IMR-90 (cell line): ENCODE results near the gene RXFP2. TPM values are rescaled to one million over a fixed set of nuclear protein-coding genes. Genes with fewer than 3 reads are reported as not detected.

ENCODE experiments used
- ATAC-seq: fragments of 200-7000 bp; cut with Tn5 transposase; 2 replicates; pipeline ENCODE4 v1.9.1; 2020; ENCODE audit warnings: low read depth, mild to moderate bottlenecking, moderate library complexity
- BruUV-seq: library from RNA; stranded (reverse); fragments of 400-500 nt; replicated peaks from 2 replicates; lab custom pipeline; 2021; lab: Mats Ljungman, UMichigan
- CTCF ChIA-PET: fragments of 300-600 bp; formaldehyde crosslinking; extraction: SDS; loops from one replicate; lab custom pipeline; 2021; ENCODE audit warnings: antibody characterized with exemption; lab: Yijun Ruan, JAX
- POLR2A ChIA-PET: fragments of 300-600 bp; sonication (Branson Sonifier 250); formaldehyde crosslinking; loops from one replicate; lab custom pipeline; 2022; ENCODE audit warnings: antibody characterized with exemption; ENCODE audit not compliant: unreplicated experiment; lab: Charles Lee
- DNase-seq: peaks from one replicate; pipeline ENCODE4 v3.0.0; 2013
- H2AFZ ChIP-seq: replicated peaks from 2 replicates; pipeline ENCODE3; 2013; ENCODE audit warnings: low read length, mild to moderate bottlenecking; ENCODE audit not compliant: poor library complexity
- H2AK5ac ChIP-seq: 2 replicates; pipeline ENCODE4 v1.6.1; 2013; ENCODE audit warnings: low read depth, low read length, inconsistent platforms
- H2AK9ac ChIP-seq: replicated peaks from 2 replicates; pipeline ENCODE3; 2013; ENCODE audit warnings: mild to moderate bottlenecking, low read depth, low read length, moderate library complexity; ENCODE audit not compliant: poor library complexity
- H2BK120ac ChIP-seq: 2 replicates; pipeline ENCODE4 v1.6.1; 2013; ENCODE audit warnings: low read depth, low read length, inconsistent platforms
- H2BK15ac ChIP-seq: 3 replicates; pipeline ENCODE4 v1.6.1; 2013; ENCODE audit warnings: low read depth, low read length, inconsistent platforms
- H2BK20ac ChIP-seq: 2 replicates; pipeline ENCODE4 v1.6.1; 2013; ENCODE audit warnings: low read depth, mild to moderate bottlenecking, inconsistent platforms, low read length, moderate library complexity
- H2BK5ac ChIP-seq: 2 replicates; pipeline ENCODE4 v1.6.1; 2013; ENCODE audit warnings: mild to moderate bottlenecking, low read depth, low read length, inconsistent platforms; ENCODE audit not compliant: poor library complexity, severe bottlenecking
- H3K14ac ChIP-seq: replicated peaks from 2 replicates; pipeline ENCODE4 v1.6.1; 2013; ENCODE audit warnings: low read depth, low read length, inconsistent platforms
- H3K18ac ChIP-seq: 2 replicates; pipeline ENCODE4 v1.6.1; 2013; ENCODE audit warnings: low read depth, low read length, control low read depth
- H3K23ac ChIP-seq: 2 replicates; pipeline ENCODE4 v1.6.1; 2013; ENCODE audit warnings: low read depth, low read length, inconsistent platforms
- H3K27ac ChIP-seq: 2 replicates; pipeline ENCODE4 v1.5.1; 2013; ENCODE audit warnings: mild to moderate bottlenecking, control low read depth, low read length; ENCODE audit not compliant: insufficient read depth
- H3K27me3 ChIP-seq: 2 replicates; pipeline ENCODE4 v1.6.1; 2013; ENCODE audit warnings: low read length; ENCODE audit not compliant: control insufficient read depth, insufficient read depth
- H3K36me3 ChIP-seq: 2 replicates; pipeline ENCODE4 v1.6.1; 2013; ENCODE audit warnings: low read length, mixed read lengths; ENCODE audit not compliant: control insufficient read depth, insufficient read depth
- H3K4ac ChIP-seq: 2 replicates; pipeline ENCODE4 v1.6.1; 2013; ENCODE audit warnings: low read depth, low read length, inconsistent platforms
- H3K4me1 ChIP-seq: 2 replicates; pipeline ENCODE4 v1.6.1; 2013; ENCODE audit warnings: low read length, mixed read lengths; ENCODE audit not compliant: control insufficient read depth, insufficient read depth
- H3K4me2 ChIP-seq: 2 replicates; pipeline ENCODE4 v1.6.1; 2013; ENCODE audit warnings: low read depth, mild to moderate bottlenecking, control low read depth, low read length, moderate library complexity
- H3K4me3 ChIP-seq: 2 replicates; pipeline ENCODE4 v1.5.1; 2013; ENCODE audit warnings: low read depth, mild to moderate bottlenecking, control low read depth, low read length, moderate library complexity; ENCODE audit not compliant: insufficient read depth
- H3K56ac ChIP-seq: 2 replicates; pipeline ENCODE4 v1.6.1; 2013; ENCODE audit warnings: low read length, inconsistent platforms; ENCODE audit not compliant: insufficient read depth; ENCODE audit errors: extremely low read depth
- H3K79me1 ChIP-seq, 2 experiments: 2 replicates each; pipeline ENCODE4 v1.6.1; 2013; ENCODE audit warnings: low read length in 2 of 2, inconsistent platforms in 1 of 2, low read depth in 1 of 2
- H3K9ac ChIP-seq: 2 replicates; pipeline ENCODE4 v1.6.1; 2013; ENCODE audit warnings: low read depth, low read length, control low read depth
- H3K9me1 ChIP-seq: 2 replicates; pipeline ENCODE4 v1.6.1; 2013; ENCODE audit warnings: low read length, inconsistent platforms; ENCODE audit not compliant: insufficient read depth
- H3K9me3 ChIP-seq: 2 replicates; pipeline ENCODE4 v1.6.1; 2013; ENCODE audit warnings: low read length; ENCODE audit not compliant: control insufficient read depth, insufficient read depth
- H4K20me1 ChIP-seq: 2 replicates; pipeline ENCODE4 v1.6.1; 2013; ENCODE audit warnings: low read length, inconsistent platforms; ENCODE audit not compliant: insufficient read depth
- H4K5ac ChIP-seq: 2 replicates; pipeline ENCODE4 v1.6.1; 2013; ENCODE audit warnings: mild to moderate bottlenecking, low read depth, low read length, control low read depth
- H4K8ac ChIP-seq, 2 experiments: 2 replicates each; pipeline ENCODE4 v1.6.1; 2013; ENCODE audit warnings: low read depth in 2 of 2, low read length in 2 of 2, control low read depth in 1 of 2, inconsistent platforms in 1 of 2
- H4K91ac ChIP-seq: 2 replicates; pipeline ENCODE4 v1.6.1; 2013; ENCODE audit warnings: low read depth, low read length, inconsistent platforms; ENCODE audit not compliant: insufficient read depth
- CEBPB ChIP-seq: IDR thresholded peaks from 2 replicates; pipeline ENCODE4 v1.6.1; 2012; ENCODE audit warnings: low read depth, low read length, improper control_type of control experiment
- CHD1 ChIP-seq: IDR thresholded peaks from 2 replicates; pipeline ENCODE4 v1.6.1; 2012; ENCODE audit warnings: low read depth, low read length, improper control_type of control experiment
- CTCF ChIP-seq: conservative IDR thresholded peaks from 2 replicates; pipeline ENCODE4 v1.5.1; 2012; ENCODE audit warnings: mild to moderate bottlenecking, low read depth, low read length, improper control_type of control experiment
- ELK1 ChIP-seq: fragments of 150-350 bp; IDR thresholded peaks from 2 replicates; pipeline ENCODE4 v1.6.1; 2016; ENCODE audit warnings: low read depth, mild to moderate bottlenecking, low read length, moderate library complexity, borderline replicate concordance
- FOS ChIP-seq: fragments of 150-350 bp; IDR thresholded peaks from 2 replicates; pipeline ENCODE4 v1.6.1; 2016; ENCODE audit warnings: low read depth, low read length
- MAFK ChIP-seq: IDR thresholded peaks from 2 replicates; pipeline ENCODE4 v1.6.1; 2012; ENCODE audit warnings: low read depth, low read length, improper control_type of control experiment
- MAZ ChIP-seq: IDR thresholded peaks from 2 replicates; pipeline ENCODE4 v1.6.1; 2012; ENCODE audit warnings: low read depth, mild to moderate bottlenecking, low read length, improper control_type of control experiment, moderate library complexity, borderline replicate concordance
- MXI1 ChIP-seq: IDR thresholded peaks from 2 replicates; pipeline ENCODE4 v1.6.1; 2012; ENCODE audit warnings: low read depth, mild to moderate bottlenecking, low read length, moderate library complexity, borderline replicate concordance
- NFE2L2 ChIP-seq: fragments of 150-350 bp; IDR thresholded peaks from 2 replicates; pipeline ENCODE4 v1.6.1; 2016; ENCODE audit warnings: low read depth, mild to moderate bottlenecking, low read length
- POLR2A ChIP-seq: IDR thresholded peaks from 2 replicates; pipeline ENCODE4 v1.6.1; 2012; ENCODE audit warnings: mild to moderate bottlenecking, low read depth, low read length
- RAD21 ChIP-seq: IDR thresholded peaks from 2 replicates; pipeline ENCODE4 v1.6.1; 2012; ENCODE audit warnings: low read length, improper control_type of control experiment
- RCOR1 ChIP-seq: IDR thresholded peaks from 2 replicates; pipeline ENCODE4 v1.6.1; 2012; ENCODE audit warnings: mild to moderate bottlenecking, low read length, improper control_type of control experiment; ENCODE audit not compliant: insufficient replicate concordance
- RFX5 ChIP-seq: IDR thresholded peaks from 2 replicates; pipeline ENCODE4 v1.8.0; 2012; ENCODE audit warnings: low read depth, mild to moderate bottlenecking, low read length, moderate library complexity
- SMC3 ChIP-seq: fragments of 150-350 bp; IDR thresholded peaks from 2 replicates; pipeline ENCODE4 v1.6.1; 2016; ENCODE audit warnings: low read depth, mild to moderate bottlenecking, antibody characterized with exemption, low read length, moderate library complexity
- USF2 ChIP-seq: fragments of 150-350 bp; IDR thresholded peaks from 2 replicates; pipeline ENCODE4 v1.6.1; 2017; ENCODE audit warnings: mild to moderate bottlenecking, antibody characterized with exemption, low read length, low read depth
- WGBS, 2 experiments: methylation state at CpG; one replicate each; pipeline versions ENCODE4 v1.1.5 to v1.1.7; 2013; ENCODE audit warnings: missing lambda C conversion rate in 2 of 2; ENCODE audit not compliant: insufficient read length in 1 of 2; ENCODE audit errors: extremely low coverage in 2 of 2; 5-methylcytosine and 5-hydroxymethylcytosine counted together
- dilution Hi-C: fragments of 300-500 bp; cut with HindIII; formaldehyde crosslinking; loops from one replicate; pipeline ENCODE4 v1.14.3; 2018; ENCODE audit warnings: low sequenced_read_pairs; ENCODE audit not compliant: unreplicated experiment
- in situ Hi-C: fragments of 300-500 bp; cut with MboI; formaldehyde crosslinking; loops from 3 replicates; pipeline ENCODE4 v1.14.3; 2019; ENCODE audit warnings: low sequenced_read_pairs, inconsistent platforms, mixed read lengths
- intact Hi-C: fragments of 100-400 bp; cut with micrococcal nuclease; formaldehyde crosslinking; loops from 2 replicates; pipeline ENCODE4 v1.10.0; 2022
- polyA plus RNA-seq, 3 experiments: library from polyadenylated mRNA; depleted of rRNA; stranded (reverse); fragments of >200 nt; gene quantifications; 2 replicates each; pipeline ENCODE4 v1.2.3, GENCODE V29; 2012; ENCODE audit warnings: low replicate concordance in 1 of 3
- total RNA-seq: library from RNA; depleted of rRNA; stranded (reverse); fragments of >200 nt; gene quantifications from 2 replicates; pipeline ENCODE4 v1.2.3, GENCODE V29; 2012

RXFP2 gene
- total and polyA plus RNA-seq, 2 of the 4 experiments (the other 2 are of a cell fraction) = not detected

GRCh38 chr13:31768351-31768750 lies 29.0 kb downstream of the RXFP2 start:
- no peak overlapping the region for H3K27ac ChIP-seq
- no peak for DNase-seq
- ATAC-seq = no peak
- 0 out of 4 replicates have a peak overlapping the region, but pooled peaks of 1 of the 2 experiments have one; percentile 19 for H4K8ac ChIP-seq
- peak overlapping the region; percentile 58 for H3K4ac ChIP-seq
- H3K27me3 ChIP-seq = no peaks in the 10 kb centered on the region
- H2BK20ac ChIP-seq = peak overlapping the region; percentile 28; the same call in 1 of the 2 replicates
- H3K36me3 ChIP-seq = no peaks in the 10 kb centered on the region
- H2BK15ac ChIP-seq = peak overlapping the region; percentile 77; the same call in 1 of the 3 replicates
- no peak overlapping the region for H4K5ac ChIP-seq
- TF ChIP-seq NFE2L2 = no peak
- no peak for TF ChIP-seq CHD1
- TF ChIP-seq RFX5 = no peak
- TF ChIP-seq FOS = no peak
- no peak for TF ChIP-seq CTCF
- no peak for TF ChIP-seq POLR2A
- TF ChIP-seq CEBPB = no peak
- no peak for TF ChIP-seq MAFK
- no peak for TF ChIP-seq USF2
- TF ChIP-seq RAD21 = no peak
- TF ChIP-seq SMC3 = no peak
- TF ChIP-seq RCOR1 = no peak
- TF ChIP-seq ELK1 = no peak
- no peak for TF ChIP-seq MXI1
- TF ChIP-seq MAZ = no peak
- H2AFZ ChIP-seq = no peak overlapping the region
- peaks cover 8% of the 10 kb centered on the region; the same call in 1 of the 2 replicates for H3K4me1 ChIP-seq
- H3K79me1 ChIP-seq = no peaks in the 10 kb centered on the region
- dilution Hi-C loops = no loop called here
- H3K18ac ChIP-seq = no peak overlapping the region; the same call in 1 of the 2 replicates
- H3K56ac ChIP-seq = no peak overlapping the region
- H3K14ac ChIP-seq = 0 out of 2 replicates have a peak overlapping the region, but pooled peaks have one; percentile 18
- BruUV-seq = no TSS peak
- intact Hi-C loops = no loop called here
- in situ Hi-C loops = no loop called here
- peaks cover 3% of the 10 kb centered on the region; the same call in 1 of the 2 replicates for H3K9me1 ChIP-seq
- no peak overlapping the region for H3K4me3 ChIP-seq
- H3K4me2 ChIP-seq = no peak overlapping the region
- POLR2A ChIA-PET = interaction anchor here (0.6 kb wide), 1 partner anchor 22 kb away, joined by 3 read pairs; no protein-coding TSS in a partner anchor
- 0 out of 2 replicates have a peak overlapping the region, but pooled peaks have one; percentile 33 for H4K91ac ChIP-seq
- no peaks in the 10 kb centered on the region for H3K9me3 ChIP-seq
- peak overlapping the region; percentile 51; the same call in 1 of the 2 replicates for H2BK120ac ChIP-seq
- H2BK5ac ChIP-seq = no peak overlapping the region
- peak overlapping the region; percentile 57; the same call in 1 of the 2 replicates for H2AK5ac ChIP-seq
- 0 out of 2 replicates have a peak overlapping the region, but pooled peaks have one; percentile 39 for H3K23ac ChIP-seq
- CTCF ChIA-PET = interaction anchor here (1.0 kb wide), 1 partner anchor 14 kb away, joined by 3 read pairs; no protein-coding TSS in a partner anchor
- no peak overlapping the region for H3K9ac ChIP-seq
- H2AK9ac ChIP-seq = no peak overlapping the region
- WGBS, 2 experiments = no CpG with 5 or more reads among the region's 1 CpG
- H4K20me1 ChIP-seq = no peaks in the 10 kb centered on the region
